COLO829 (cell line): ENCODE results near the gene API5.
A peak's percentile ranks its signal among the peaks of the same experiment; 100 is the strongest.
"Not testable (repeated sequence)": the region's sequence is repeated elsewhere in the genome, so short reads cannot be mapped to it uniquely, and the experiment has no call there.

Experiments used
- DNase-seq: peaks from one replicate; pipeline ENCODE4 v3.0.0; 2012; ENCODE audit warnings: low spot score

Gene API5

DNA sequence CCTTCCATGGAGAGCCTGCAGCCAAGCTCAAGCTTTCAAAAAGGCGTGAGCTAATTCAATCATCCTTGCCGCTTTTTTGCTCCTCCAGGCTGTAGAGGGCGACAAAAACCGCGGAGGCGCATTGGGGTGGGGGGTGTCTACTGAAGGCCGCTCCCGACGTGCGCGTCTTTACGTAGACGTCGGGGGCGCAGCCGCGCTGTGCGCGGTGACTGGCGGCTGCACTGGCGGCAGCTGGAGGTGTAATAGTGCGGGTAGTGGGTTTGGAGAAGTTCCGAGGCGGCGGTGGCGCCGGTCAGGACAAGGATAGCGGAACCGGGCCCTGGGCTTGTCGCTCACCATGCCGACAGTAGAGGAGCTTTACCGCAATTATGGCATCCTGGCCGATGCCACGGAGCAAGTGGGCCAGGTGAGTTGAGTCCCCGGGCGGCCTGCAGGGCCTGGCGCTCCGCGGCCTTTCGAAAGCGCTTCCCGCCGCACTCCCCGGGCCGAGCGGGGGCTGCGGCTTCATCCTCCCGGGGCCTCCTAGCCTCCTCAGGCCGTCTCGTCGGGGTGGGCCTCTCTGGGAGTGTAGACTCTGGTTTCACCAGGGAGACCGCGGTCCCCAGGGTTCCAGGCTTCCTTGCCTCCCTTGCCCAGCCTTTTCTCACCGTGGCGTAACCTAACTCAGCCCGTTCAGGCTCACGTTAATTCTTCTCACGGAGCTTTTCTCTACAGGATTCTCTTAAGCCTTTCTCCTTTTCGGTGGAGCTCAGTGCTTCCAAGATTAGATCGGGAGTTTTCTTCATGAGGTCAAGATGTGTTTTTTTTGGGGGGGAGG is at the start of gene API5:
API5 (plus strand) TSS at position 206 of the 817 bp plus-strand sequence; CDS start at position 338, 132 bp downstream.
- DNase-seq, result peak; percentile 75

- no peak for DNase-seq
These were observed 43.8 kb upstream of the API5 start for GRCh38 chr11:43267856-43268580.

GRCh38 chr11:43268786-43269185 is 43.0 kb upstream of the API5 start:
- no peak for DNase-seq

- no peak for DNase-seq
These were observed 42.4 kb upstream of the API5 start for GRCh38 chr11:43269254-43269918.

DNA sequence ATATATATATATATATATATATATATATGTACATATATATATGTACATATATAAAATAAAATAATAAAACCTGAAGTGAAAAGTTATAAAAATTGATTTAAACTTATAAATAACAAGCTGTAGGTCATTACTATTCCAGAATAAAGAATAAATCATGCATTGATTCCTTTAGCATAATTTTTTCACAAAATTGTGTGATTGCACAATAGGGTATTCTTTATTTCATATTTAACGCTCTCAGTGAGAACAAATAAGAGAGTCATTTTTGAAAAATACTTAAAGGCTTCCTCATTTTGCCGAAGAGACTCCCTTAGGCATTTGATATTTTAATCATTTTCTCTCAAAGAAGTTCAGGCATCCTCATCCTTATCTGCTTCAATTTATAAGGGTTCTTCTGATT is 41.3 kb upstream of the API5 start:
- no peak for DNase-seq

DNA sequence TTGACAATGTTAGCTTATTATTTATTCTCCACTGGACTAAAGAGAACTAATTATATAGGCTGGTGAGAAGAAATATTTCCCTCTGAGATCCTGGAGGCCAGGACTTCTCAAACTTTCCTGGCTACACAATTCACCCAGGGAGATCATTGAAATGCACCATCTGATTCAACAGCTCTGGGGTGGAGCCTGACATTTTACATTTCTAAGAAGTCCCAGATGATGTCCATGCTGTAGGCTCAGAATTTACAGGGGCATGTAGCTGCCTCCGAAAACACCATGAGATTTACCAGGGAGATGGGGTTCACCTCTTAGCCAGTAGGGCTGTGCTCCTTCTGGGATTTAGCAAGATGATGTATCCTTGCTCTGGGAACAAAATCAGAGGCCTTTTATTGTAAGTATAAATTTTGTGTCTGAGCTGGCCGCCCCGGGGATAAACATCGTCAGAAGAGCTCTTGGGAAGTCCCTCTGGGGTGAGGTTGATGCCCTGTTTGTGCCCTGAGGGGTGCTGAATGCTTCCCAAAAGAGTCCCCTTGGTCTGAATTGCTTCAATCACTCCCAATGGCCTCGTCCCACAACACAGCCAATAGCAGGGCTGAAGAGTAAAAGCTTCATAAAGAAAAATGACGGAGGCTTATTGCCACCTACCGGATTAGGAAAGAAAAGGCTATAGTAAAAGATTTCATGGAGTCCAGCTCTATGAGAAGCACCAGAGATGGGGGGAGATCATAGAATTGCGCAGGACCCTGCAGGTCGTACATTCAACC is 33.4 kb upstream of the API5 start:
- peak; percentile 66 for DNase-seq

DNA sequence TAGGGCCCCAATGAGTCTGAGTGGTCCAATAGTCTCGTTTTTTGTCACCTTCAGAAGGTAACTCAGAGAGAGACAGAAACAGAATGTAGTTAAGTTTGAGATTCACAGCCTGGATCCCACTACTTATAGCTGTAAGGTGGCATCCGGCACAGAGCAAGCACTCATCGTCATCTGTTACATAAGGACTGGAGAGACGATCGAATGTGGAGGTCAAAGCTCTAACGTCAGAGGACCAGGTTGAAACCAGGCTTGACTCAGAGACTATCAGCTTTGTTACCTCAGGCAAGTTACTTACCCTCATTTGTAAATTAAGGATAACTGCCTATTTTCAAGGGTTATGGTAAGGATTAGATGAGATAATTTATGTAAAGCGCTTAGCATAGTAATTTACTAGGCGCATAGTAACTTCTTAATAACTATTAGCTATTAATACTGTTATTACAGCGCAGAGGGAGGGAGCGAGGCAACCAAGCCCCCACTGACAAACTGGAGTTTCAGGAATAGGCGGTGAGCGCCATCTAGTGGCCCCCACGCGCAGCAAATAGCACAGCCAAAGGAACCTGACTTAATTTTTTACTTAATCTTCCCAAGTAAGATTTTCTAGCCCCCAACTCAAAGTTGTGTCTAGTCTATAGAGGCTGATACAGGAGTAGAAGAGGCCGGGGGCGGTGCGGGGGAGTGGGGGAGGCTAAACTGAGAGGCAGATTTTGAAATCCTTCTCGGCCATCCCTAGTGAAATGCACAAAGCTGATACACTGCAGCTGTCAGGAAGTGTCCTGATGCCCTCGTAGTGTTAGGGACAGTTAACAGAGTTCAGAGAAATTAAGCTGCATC is 29.0 kb upstream of the API5 start:
- DNase-seq, result peak; percentile 51

- no peak for DNase-seq
These were observed 26.0 kb upstream of the API5 start for GRCh38 chr11:43285826-43286225.

GRCh38 chr11:43289368-43289767 is 22.4 kb upstream of the API5 start:
- DNase-seq, result no peak

DNA sequence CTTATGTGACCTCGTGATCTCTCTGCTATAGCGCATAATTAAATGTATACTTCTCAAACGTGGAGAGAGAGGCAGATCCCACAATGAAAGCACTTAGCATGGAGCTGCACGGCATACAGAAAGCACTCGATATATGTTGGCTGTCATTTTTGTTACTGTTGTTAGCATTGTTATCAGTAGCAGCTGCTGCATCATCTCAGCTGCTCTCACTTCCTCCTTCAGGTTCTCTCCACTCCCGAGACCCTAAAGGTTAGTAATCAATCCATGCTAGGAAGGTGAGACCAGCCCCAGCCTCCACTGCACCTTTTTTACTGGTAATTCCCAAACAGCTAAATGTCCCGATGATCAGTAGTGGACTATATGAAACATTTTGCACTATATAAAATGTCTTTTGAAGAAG is 13.4 kb upstream of the API5 start:
- no peak for DNase-seq

GRCh38 chr11:43315966-43316365 is 4.2 kb downstream of the API5 start:
- no peak for DNase-seq

DNA sequence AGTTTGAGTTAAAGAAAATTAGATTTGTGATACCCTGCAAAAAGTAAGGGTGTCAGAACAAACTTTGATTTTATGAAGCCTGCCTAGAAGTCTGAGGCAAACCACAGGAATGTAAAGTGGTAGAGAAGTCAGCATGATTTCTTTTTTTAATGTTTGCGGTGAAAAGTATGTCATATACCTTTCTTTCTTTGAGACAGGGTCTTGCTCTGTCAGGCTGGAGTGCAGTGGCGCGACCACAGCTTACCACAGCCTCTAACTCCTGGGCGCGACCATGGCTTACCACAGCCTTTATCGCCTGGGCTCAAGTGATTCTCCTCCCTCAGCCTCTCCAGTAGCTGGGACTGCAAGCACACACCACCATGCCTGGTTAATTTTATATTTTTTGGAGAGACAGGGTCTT is 4.7 kb downstream of the API5 start:
- DNase-seq, result no peak

DNA sequence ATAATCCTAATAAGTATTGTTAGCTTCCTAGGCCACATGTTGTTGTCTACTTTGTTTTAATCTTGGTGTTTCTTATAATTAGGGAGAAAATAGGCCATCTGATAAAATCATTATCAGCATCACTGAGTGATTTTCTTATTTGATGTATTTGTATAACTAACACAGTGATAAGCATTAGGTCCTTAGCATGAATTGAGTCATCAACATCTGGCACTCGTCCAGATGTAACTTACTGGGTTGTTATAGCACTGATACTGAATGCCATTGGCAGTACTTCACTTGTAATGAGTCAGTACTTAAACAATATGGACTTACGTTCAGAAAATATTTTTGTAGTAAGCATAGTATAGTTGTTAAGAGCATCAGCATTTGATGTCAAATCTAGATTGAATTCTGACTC is 16.2 kb downstream of the API5 start:
- DNase-seq, result peak; percentile 34

DNA sequence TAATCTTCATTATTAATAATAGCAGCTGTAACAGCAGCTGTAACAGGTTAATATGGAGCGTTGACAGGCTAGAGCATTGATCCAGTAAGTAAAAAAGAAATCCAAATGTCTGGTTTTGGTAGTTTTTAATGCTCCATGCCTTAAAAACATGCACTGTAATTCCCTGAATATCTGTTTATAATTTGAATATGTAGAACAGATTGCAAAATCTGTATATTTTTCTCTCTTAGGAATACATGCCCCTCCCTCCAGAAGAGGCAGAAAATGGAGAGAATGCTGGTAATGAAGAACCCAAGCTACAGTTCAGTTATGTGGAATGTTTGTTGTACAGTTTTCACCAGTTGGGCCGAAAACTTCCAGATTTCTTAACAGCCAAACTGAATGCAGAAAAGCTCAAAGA is 16.7 kb downstream of the API5 start:
- no peak for DNase-seq

GRCh38 chr11:43341159-43341558 is 29.4 kb downstream of the API5 start:
- DNase-seq, result no peak

DNA sequence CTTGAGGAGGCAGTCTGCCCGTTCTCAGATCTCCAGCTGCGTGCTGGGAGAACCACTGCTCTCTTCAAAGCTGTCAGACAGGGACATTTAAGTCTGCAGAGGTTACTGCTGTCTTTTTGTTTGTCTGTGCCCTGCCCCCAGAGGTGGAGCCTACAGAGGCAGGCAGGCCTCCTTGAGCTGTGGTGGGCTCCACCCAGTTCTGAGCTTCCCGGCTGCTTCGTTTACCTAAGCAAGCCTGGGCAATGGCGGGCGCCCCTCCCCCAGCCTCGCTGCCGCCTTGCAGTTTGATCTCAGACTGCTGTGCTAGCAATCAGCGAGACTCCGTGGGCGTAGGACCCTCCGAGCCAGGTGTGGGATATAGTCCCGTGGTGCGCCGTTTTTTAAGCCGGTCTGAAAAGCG is 39.6 kb downstream of the API5 start:
- not testable (repeated sequence) for DNase-seq

GRCh38 chr11:43354311-43354710 is 42.5 kb downstream of the API5 start:
- no peak for DNase-seq

- DNase-seq, result no peak
These were observed 44.5 kb downstream of the API5 start for GRCh38 chr11:43356336-43356735.

DNA sequence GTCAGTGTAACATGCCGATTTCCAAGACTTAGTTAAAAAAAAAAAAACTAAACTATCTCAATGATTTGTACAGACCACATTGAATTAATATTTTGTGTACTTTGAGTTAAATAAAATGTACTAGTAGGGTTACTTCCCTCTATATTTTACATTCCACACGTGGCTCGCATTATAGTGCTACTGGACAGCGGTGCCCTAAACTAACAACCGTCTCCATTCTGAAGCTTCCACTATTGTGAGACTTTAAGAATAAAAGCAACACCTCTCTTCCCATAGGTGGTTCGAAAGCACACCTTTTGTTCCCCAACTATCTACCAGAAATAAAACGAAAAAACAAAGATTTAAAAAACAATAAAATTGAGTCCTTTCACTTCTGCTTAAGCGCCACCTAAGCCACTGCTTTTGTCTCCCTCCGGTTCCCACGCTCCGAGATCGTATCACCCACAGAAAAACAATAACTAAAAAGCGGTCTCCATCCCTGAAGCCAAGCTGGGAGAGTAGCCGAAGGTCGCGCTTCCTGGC is 46.5 kb downstream of the API5 start:
- DNase-seq, result no peak

DNA sequence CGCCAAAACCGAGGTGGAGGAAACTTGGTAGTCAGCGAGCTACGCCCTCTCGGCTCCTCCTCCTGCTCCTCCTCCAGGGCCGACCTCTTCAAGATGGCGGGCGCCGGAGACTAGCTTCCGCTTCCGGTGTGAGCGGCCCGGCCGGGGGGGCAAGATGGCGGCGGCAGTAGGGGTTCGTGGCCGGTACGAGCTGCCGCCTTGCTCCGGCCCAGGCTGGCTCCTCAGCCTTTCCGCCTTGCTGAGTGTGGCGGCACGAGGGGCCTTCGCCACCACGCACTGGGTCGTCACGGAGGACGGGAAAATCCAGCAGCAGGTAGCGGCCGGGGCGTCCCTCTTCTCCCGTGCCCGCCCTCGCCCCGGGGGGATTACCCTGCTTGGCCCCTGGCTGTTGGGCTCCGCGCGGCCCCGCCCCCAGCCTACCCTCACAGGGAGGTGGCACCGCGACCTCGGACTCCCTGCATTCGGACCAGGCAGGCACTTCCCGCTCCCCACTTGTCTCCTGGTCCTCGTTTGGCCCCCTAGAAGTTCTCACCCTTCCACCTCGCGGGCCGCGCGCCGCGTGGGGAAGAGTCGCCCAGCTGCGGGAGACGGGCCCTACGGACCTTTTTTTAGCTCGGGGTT is 47.1 kb downstream of the API5 start, which contains the start of gene TTC17:
TTC17 (plus strand) TSS at position 120 of the 621 bp plus-strand sequence; CDS start at position 155, 35 bp downstream.
- peak; percentile 89 for DNase-seq
